ENCODE results near the gene EVA1C. TPM values are rescaled to one million over a fixed set of nuclear protein-coding genes. Genes with fewer than 3 reads are reported as not detected.

The EVA1C gene
- total RNA-seq, 1 experiment from 2014 or later: 29.3 TPM

DNA sequence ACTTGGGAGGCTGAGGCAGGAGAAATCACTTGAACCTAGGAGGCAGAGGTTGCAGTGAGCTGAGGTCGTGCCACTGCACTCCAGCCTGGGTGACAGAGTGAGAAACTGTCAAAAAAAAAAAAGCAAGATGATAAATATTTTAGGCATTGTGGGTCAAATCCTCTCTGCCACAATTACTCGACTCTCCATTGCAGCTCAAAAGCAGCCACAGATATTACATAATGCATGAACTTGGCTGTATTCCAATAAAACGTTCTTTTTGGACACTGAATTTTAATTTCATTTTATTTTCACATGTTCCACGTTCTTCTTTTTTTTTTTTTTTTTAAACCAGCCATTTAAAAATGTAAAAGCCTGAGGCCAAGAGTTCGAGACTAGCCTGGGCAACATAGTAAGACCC is 103.4 kb downstream of the EVA1C start:
- Histone ChIP-seq H3K36me3 (ENCODE audit: control insufficient read depth in 1 of 2, insufficient read depth in 2 of 2, low read length in 2 of 2) (no peaks in the 10 kb centered on the region), H4K20me1 (ENCODE audit: insufficient read depth) (no peaks in the 10 kb centered on the region), H3K27ac (ENCODE audit: low read depth, low read length) (no peak overlapping the region), H2AFZ (ENCODE audit: low read depth, low read length, poor library complexity, severe bottlenecking) (no peak overlapping the region), H3K4me2 (ENCODE audit: low read length) (no peak overlapping the region), H3K79me2 (ENCODE audit: insufficient read depth, low read length) (no peaks in the 10 kb centered on the region), H3K9ac (ENCODE audit: low read length) (no peak overlapping the region), H3K4me1 (ENCODE audit: control insufficient read depth in 1 of 2, insufficient read depth in 2 of 2, low read length in 2 of 2) (no peaks in the 10 kb centered on the region), H3K27me3 (ENCODE audit: insufficient read depth, low read length) (no peaks in the 10 kb centered on the region), H3K4me3 (replicated peaks in 1 of 2; ENCODE audit: low read depth in 1 of 2, low read length in 2 of 2) (no peak overlapping the region), H3K9me3 (ENCODE audit: control insufficient read depth in 1 of 2, insufficient read depth in 1 of 2, low read depth in 1 of 2, low read length in 2 of 2) (no peaks in the 10 kb centered on the region), H3K9me2 (ENCODE audit: insufficient read depth) (no peaks in the 10 kb centered on the region)
- ChIA-PET RAD21 (ENCODE audit: low non-redundant PET in 1 of 2, low total read pairs in 2 of 2, uncharacterized antibody in 2 of 2, unreplicated experiment in 2 of 2) (no interaction called here), CTCF (interaction anchor here (1.2 kb wide), 1 partner anchor 102 kb away, joined by 3 read pairs; no protein-coding TSS in a partner anchor), POLR2A (no interaction called here)
- TF ChIP-seq EZH2phosphoT487 (IDR thresholded peaks at IDR 0.05; ENCODE audit: borderline replicate concordance) (no peak), POLR2AphosphoS5 (IDR thresholded peaks at IDR 0.05; ENCODE audit: low read depth, low read length) (no peak), SP1 (IDR thresholded peaks at IDR 0.05; ENCODE audit: low read depth) (no peak), YY1 (IDR thresholded peaks at IDR 0.05; ENCODE audit: extremely low read depth, insufficient replicate concordance, low read depth, low read length) (no peak), JUND (IDR thresholded peaks at IDR 0.05) (no peak), CEBPB (IDR thresholded peaks at IDR 0.05; ENCODE audit: low read depth) (no peak), RAD21 (IDR thresholded peaks at IDR 0.05; ENCODE audit: low read depth) (no peak), ELF1 (IDR thresholded peaks at IDR 0.05; ENCODE audit: borderline replicate concordance, low read depth) (no peak), FOSL1 (IDR thresholded peaks at IDR 0.05; ENCODE audit: low read depth) (no peak), SIN3A (IDR thresholded peaks at IDR 0.05; ENCODE audit: low read depth) (no peak)
- TF ChIP-seq, protein P1, sequence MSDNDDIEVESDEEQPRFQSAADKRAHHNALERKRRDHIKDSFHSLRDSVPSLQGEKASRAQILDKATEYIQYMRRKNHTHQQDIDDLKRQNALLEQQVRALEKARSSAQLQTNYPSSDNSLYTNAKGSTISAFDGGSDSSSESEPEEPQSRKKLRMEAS (IDR thresholded peaks at IDR 0.05): no peak
- TF ChIP-seq, protein P2, sequence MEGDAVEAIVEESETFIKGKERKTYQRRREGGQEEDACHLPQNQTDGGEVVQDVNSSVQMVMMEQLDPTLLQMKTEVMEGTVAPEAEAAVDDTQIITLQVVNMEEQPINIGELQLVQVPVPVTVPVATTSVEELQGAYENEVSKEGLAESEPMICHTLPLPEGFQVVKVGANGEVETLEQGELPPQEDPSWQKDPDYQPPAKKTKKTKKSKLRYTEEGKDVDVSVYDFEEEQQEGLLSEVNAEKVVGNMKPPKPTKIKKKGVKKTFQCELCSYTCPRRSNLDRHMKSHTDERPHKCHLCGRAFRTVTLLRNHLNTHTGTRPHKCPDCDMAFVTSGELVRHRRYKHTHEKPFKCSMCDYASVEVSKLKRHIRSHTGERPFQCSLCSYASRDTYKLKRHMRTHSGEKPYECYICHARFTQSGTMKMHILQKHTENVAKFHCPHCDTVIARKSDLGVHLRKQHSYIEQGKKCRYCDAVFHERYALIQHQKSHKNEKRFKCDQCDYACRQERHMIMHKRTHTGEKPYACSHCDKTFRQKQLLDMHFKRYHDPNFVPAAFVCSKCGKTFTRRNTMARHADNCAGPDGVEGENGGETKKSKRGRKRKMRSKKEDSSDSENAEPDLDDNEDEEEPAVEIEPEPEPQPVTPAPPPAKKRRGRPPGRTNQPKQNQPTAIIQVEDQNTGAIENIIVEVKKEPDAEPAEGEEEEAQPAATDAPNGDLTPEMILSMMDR (IDR thresholded peaks at IDR 0.05 in 2 of 3, conservative IDR thresholded peaks at IDR 0.05 in 1 of 3; ENCODE audit: borderline replicate concordance in 1 of 3, insufficient read depth in 1 of 3, low read depth in 2 of 3, low read length in 2 of 3): no peak
- TF ChIP-seq, protein P3, sequence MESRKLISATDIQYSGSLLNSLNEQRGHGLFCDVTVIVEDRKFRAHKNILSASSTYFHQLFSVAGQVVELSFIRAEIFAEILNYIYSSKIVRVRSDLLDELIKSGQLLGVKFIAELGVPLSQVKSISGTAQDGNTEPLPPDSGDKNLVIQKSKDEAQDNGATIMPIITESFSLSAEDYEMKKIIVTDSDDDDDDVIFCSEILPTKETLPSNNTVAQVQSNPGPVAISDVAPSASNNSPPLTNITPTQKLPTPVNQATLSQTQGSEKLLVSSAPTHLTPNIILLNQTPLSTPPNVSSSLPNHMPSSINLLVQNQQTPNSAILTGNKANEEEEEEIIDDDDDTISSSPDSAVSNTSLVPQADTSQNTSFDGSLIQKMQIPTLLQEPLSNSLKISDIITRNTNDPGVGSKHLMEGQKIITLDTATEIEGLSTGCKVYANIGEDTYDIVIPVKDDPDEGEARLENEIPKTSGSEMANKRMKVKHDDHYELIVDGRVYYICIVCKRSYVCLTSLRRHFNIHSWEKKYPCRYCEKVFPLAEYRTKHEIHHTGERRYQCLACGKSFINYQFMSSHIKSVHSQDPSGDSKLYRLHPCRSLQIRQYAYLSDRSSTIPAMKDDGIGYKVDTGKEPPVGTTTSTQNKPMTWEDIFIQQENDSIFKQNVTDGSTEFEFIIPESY (IDR thresholded peaks at IDR 0.05; ENCODE audit: extremely low read depth, insufficient replicate concordance, low read length): no peak
- TF ChIP-seq, protein P4, sequence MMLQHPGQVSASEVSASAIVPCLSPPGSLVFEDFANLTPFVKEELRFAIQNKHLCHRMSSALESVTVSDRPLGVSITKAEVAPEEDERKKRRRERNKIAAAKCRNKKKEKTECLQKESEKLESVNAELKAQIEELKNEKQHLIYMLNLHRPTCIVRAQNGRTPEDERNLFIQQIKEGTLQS (IDR thresholded peaks at IDR 0.05): no peak
- DNase-seq (ENCODE audit: low read depth, low spot score) (no peak), ATAC-seq (no peak)
- intact Hi-C loops (cut with micrococcal nuclease): no loop called here
- BruUV-seq (replicated peaks): no TSS peak

Measured in HCT116 (cell line).